Body of pancreas (tissue), 4 donors: ENCODE measurements around the gene MYO1B.

Experiments
- CTCF ChIP-seq, 7 experiments: fragments of 450-650 bp in 4 of 7; fragments of 200-600 bp in 3 of 7; sonication (generic) in 3 of 7; IDR thresholded peaks; one replicate each; pipeline ENCODE4 v1.5.1; 2016 to 2019; ENCODE audit warnings: antibody characterized with exemption in 7 of 7
- POLR2A ChIP-seq, 3 donors: fragments of 450-650 bp; IDR thresholded peaks; one replicate each; pipeline ENCODE4 v1.6.1; 2016; ENCODE audit warnings: antibody characterized with exemption in 3 of 3, mild to moderate bottlenecking in 2 of 3

- TF ChIP-seq CTCF (IDR thresholded peaks at IDR 0.05) (no peak), POLR2A (IDR thresholded peaks at IDR 0.05) (no peak)
These were observed 66.0 kb downstream of the MYO1B start for GRCh38 chr2:191311156-191311555.
